Endodermal cell (in vitro differentiated cells): ENCODE measurements around the gene PRG3. TPM values are rescaled to one million over a fixed set of nuclear protein-coding genes. Genes with fewer than 3 reads are reported as not detected.

Experiments used
- DNase-seq: peaks from one replicate; pipeline ENCODE4 v3.0.0-alpha.2; 2017
- H3K27ac ChIP-seq: 2 replicates; pipeline ENCODE4 v1.5.1; 2013; ENCODE audit warnings: mild to moderate bottlenecking, low read depth, low read length, moderate library complexity
- H3K27me3 ChIP-seq: 2 replicates; pipeline ENCODE4 v1.6.1; 2013; ENCODE audit warnings: mild to moderate bottlenecking, low read length, moderate library complexity; ENCODE audit not compliant: insufficient read depth, control insufficient read depth, poor library complexity, severe bottlenecking
- H3K36me3 ChIP-seq: 2 replicates; pipeline ENCODE4 v1.7.0; 2013; ENCODE audit warnings: mild to moderate bottlenecking, low read length, moderate library complexity; ENCODE audit not compliant: control insufficient read depth, insufficient read depth
- H3K4me1 ChIP-seq: one replicate; pipeline ENCODE4 v1.7.0; 2013; ENCODE audit warnings: low read length; ENCODE audit not compliant: control insufficient read depth, insufficient read depth
- H3K4me3 ChIP-seq: 2 replicates; pipeline ENCODE4 v1.5.1; 2013; ENCODE audit warnings: mild to moderate bottlenecking, low read length, moderate library complexity
- H3K9ac ChIP-seq: 2 replicates; pipeline ENCODE4 v1.6.1; 2013; ENCODE audit warnings: mild to moderate bottlenecking, low read length, moderate library complexity; ENCODE audit not compliant: poor library complexity, severe bottlenecking; ENCODE audit errors: extremely low read depth
- H3K9me3 ChIP-seq: 2 replicates; pipeline ENCODE4 v1.6.1; 2013; ENCODE audit warnings: mild to moderate bottlenecking, low read length, moderate library complexity; ENCODE audit not compliant: control insufficient read depth
- H3K27ac Mint-ChIP-seq: 2 replicates; pipeline ENCODE4 v1.8.0; 2020; ENCODE audit warnings: mixed read lengths
- H3K27me3 Mint-ChIP-seq: 2 replicates; pipeline ENCODE4 v1.8.0; 2021; ENCODE audit warnings: mild to moderate bottlenecking, mixed read lengths; ENCODE audit not compliant: insufficient read depth
- H3K36me3 Mint-ChIP-seq: 2 replicates; pipeline ENCODE4 v1.8.0; 2020; ENCODE audit warnings: low read depth, mixed read lengths
- H3K4me1 Mint-ChIP-seq: 2 replicates; pipeline ENCODE4 v1.8.0; 2020; ENCODE audit warnings: mixed read lengths
- H3K4me3 Mint-ChIP-seq: 2 replicates; pipeline ENCODE4 v1.8.0; 2020; ENCODE audit warnings: mild to moderate bottlenecking, moderate library complexity, mixed read lengths
- H3K9me3 Mint-ChIP-seq: 2 replicates; pipeline ENCODE4 v1.8.0; 2020; ENCODE audit warnings: mild to moderate bottlenecking, mixed read lengths
- WGBS, 2 experiments: methylation state at CpG; one replicate each; pipeline versions ENCODE4 v1.1.5 to v1.1.7; 2013; ENCODE audit warnings: missing lambda C conversion rate in 2 of 2, mixed read lengths in 1 of 2; ENCODE audit not compliant: insufficient coverage in 1 of 2, insufficient read length in 1 of 2; 5-methylcytosine and 5-hydroxymethylcytosine counted together
- total RNA-seq, 2 donors: library from RNA; stranded (reverse); fragmentation: NEBNext Ultra II Directional in 1 of 2; extraction: Animal tissue kit (Norgen Biotek cat#: 25700) in 1 of 2; gene quantifications; 2 replicates in 1 of 2; 3 replicates in 1 of 2; pipeline ENCODE4 v1.2.1, GENCODE V29; 2021
- TF ChIP-seq, protein P1 (sequence below): fragments of 200-600 bp; sonication (generic); conservative IDR thresholded peaks from 2 replicates; pipeline ENCODE4 v1.5.0; 2021; ENCODE audit warnings: antibody characterized with exemption, mild to moderate bottlenecking

PRG3 gene
- total RNA-seq, 2 donors from 2014 or later = not detected

DNA sequence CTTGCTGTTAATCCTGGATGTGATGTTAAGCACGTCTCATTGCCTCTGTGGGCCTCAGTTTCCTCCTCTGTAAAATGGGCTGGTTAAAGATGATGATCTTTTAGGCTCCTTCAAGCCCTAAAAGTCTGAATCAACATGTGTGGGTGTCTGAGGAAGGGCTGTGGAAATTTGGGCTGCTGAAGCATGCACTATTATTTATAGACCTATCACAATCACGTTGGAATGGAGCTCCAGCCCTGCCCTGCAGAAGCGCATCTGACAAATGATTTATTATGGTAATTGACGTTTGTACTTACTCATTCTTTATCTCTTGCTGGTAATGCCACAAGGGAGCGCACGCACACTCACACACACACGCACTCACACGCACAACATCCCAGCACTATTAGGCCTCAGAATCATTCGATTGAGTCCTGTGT lies 22.4 kb downstream of the PRG3 start:
- whole genome bisulfite sequencing, 2 experiments = 90 to 92% methylated on average over 3 to 9 of the region's 9 CpGs
- Mint-ChIP-seq H3K36me3 (no peaks in the 10 kb centered on the region), H3K27ac (no peak overlapping the region), H3K4me1 (peaks cover 32% of the 10 kb centered on the region), H3K27me3 (peaks cover 25% of the 10 kb centered on the region), H3K4me3 (no peak overlapping the region), H3K9me3 (no peaks in the 10 kb centered on the region)
- no peaks in the 10 kb centered on the region for H3K36me3 ChIP-seq
- no peaks in the 10 kb centered on the region for H3K9me3 ChIP-seq
- peaks cover 12% of the 10 kb centered on the region for H3K27me3 ChIP-seq
- TF ChIP-seq, protein P1, sequence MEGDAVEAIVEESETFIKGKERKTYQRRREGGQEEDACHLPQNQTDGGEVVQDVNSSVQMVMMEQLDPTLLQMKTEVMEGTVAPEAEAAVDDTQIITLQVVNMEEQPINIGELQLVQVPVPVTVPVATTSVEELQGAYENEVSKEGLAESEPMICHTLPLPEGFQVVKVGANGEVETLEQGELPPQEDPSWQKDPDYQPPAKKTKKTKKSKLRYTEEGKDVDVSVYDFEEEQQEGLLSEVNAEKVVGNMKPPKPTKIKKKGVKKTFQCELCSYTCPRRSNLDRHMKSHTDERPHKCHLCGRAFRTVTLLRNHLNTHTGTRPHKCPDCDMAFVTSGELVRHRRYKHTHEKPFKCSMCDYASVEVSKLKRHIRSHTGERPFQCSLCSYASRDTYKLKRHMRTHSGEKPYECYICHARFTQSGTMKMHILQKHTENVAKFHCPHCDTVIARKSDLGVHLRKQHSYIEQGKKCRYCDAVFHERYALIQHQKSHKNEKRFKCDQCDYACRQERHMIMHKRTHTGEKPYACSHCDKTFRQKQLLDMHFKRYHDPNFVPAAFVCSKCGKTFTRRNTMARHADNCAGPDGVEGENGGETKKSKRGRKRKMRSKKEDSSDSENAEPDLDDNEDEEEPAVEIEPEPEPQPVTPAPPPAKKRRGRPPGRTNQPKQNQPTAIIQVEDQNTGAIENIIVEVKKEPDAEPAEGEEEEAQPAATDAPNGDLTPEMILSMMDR = no peak
- no peak overlapping the region for H3K27ac ChIP-seq
- peaks cover 10% of the 10 kb centered on the region for H3K4me1 ChIP-seq
- no peak overlapping the region for H3K9ac ChIP-seq
- no peak for DNase-seq
- no peak overlapping the region for H3K4me3 ChIP-seq

- WGBS, 2 experiments = 83 to 85% methylated on average over 6 of the region's 6 CpGs
- no peak overlapping the region for H3K27ac Mint-ChIP-seq
- TF ChIP-seq, protein P1 = no peak
These were observed 23.1 kb downstream of the PRG3 start for GRCh38 chr11:57357856-57358255.

GRCh38 chr11:57357310-57357709 lies 23.6 kb downstream of the PRG3 start:
- DNase-seq = no peak
- H3K4me1 ChIP-seq = peaks cover 10% of the 10 kb centered on the region
- H3K9ac ChIP-seq = no peak overlapping the region
- H3K27ac ChIP-seq = no peak overlapping the region
- H3K9me3 ChIP-seq = no peaks in the 10 kb centered on the region
- no peaks in the 10 kb centered on the region for H3K36me3 ChIP-seq
- H3K9me3 Mint-ChIP-seq = no peaks in the 10 kb centered on the region
- H3K27me3 ChIP-seq = no peaks in the 10 kb centered on the region
- no peak overlapping the region for H3K27ac Mint-ChIP-seq
- TF ChIP-seq, protein P1 = no peak
- H3K4me3 ChIP-seq = no peak overlapping the region
- H3K4me3 Mint-ChIP-seq = no peak overlapping the region
- H3K4me1 Mint-ChIP-seq = peaks cover 37% of the 10 kb centered on the region
- 93 to 94% methylated on average over 2 to 3 of the region's 3 CpGs for WGBS, 2 experiments
- H3K36me3 Mint-ChIP-seq = no peaks in the 10 kb centered on the region
- H3K27me3 Mint-ChIP-seq = peaks cover 16% of the 10 kb centered on the region

More at GRCh38 chr11:57357856-57358255, 23.1 kb downstream of the PRG3 start:
- H3K9ac ChIP-seq = no peak overlapping the region
- no peak for DNase-seq
- H3K27me3 Mint-ChIP-seq = peaks cover 18% of the 10 kb centered on the region
- H3K4me3 ChIP-seq = no peak overlapping the region
- no peak overlapping the region for H3K4me3 Mint-ChIP-seq
- H3K9me3 ChIP-seq = no peaks in the 10 kb centered on the region
- H3K27ac ChIP-seq = no peak overlapping the region
- peaks cover 10% of the 10 kb centered on the region for H3K4me1 ChIP-seq
- H3K36me3 Mint-ChIP-seq = no peaks in the 10 kb centered on the region
- H3K27me3 ChIP-seq = peaks cover 5% of the 10 kb centered on the region
- no peaks in the 10 kb centered on the region for H3K9me3 Mint-ChIP-seq
- no peaks in the 10 kb centered on the region for H3K36me3 ChIP-seq
- H3K4me1 Mint-ChIP-seq = peaks cover 37% of the 10 kb centered on the region
